Right ventricle myocardium inferior (tissue), 1 donor: Measurements from ENCODE around the gene SMURF1. TPM values are rescaled to one million over a fixed set of nuclear protein-coding genes. Genes with fewer than 3 reads are reported as not detected.

Experiments used
- ATAC-seq: fragments of 200-7000 bp; cut with Tn5 transposase; one replicate; pipeline ENCODE4 v1.9.1; 2020; ENCODE audit warnings: mild to moderate bottlenecking, moderate library complexity
- DNase-seq: peaks from one replicate; pipeline ENCODE4 v3.0.0; 2021; ENCODE audit errors: missing footprints
- intact Hi-C: fragments of 100-400 bp; cut with DNase I; formaldehyde crosslinking; loops from one replicate; pipeline ENCODE4 v1.11.0; 2022
- total RNA-seq: library from RNA; stranded (reverse); fragmentation: NEBNext Ultra II Directional; extraction: Animal tissue kit (Norgen Biotek cat#: 25700); gene quantifications from one replicate; pipeline ENCODE4 v1.2.1, GENCODE V29; 2021
- donor health status: DM: no; HTN: yes; CAD: no; lungs with severe emphysema.

Gene SMURF1
- total RNA-seq, 1 donor from 2014 or later, result 9.6 TPM

GRCh38 chr7:99004216-99004615, 139.7 kb downstream of the SMURF1 start:
- ATAC-seq (no peak), DNase-seq (no peak)
- intact Hi-C loops, result no loop called here

- ATAC-seq (no peak), DNase-seq (no peak)
- intact Hi-C loops, result no loop called here
Measured at GRCh38 chr7:99003419-99003818, 140.5 kb downstream of the SMURF1 start.

DNA sequence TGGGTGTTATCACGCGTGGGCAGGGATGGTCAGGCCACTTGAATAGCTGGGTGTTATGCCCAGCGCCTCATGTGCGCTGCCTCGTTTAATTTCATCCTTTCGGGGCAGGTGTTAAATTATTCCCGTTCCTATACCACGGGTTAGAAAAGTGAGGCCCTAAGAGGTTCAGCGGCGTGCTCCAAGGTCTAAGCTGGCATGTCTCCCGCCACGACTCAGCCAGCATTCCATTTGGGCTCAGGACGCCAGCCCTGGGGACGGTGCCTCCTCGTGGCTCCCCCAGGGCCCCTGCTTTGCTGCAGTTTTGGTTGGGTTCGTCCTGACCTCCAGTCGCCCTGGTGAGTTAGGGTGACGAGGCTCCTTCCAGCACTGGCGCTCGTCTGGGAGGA, 141.1 kb downstream of the SMURF1 start:
- DNase-seq (no peak), ATAC-seq (no peak)
- intact Hi-C loops, result no loop called here

- ATAC-seq (no peak), DNase-seq (no peak)
- intact Hi-C loops, result no loop called here
Measured at GRCh38 chr7:99002148-99002826, 141.6 kb downstream of the SMURF1 start.

- intact Hi-C loops, result no loop called here
- ATAC-seq (no peak), DNase-seq (no peak)
Measured at GRCh38 chr7:99001482-99002147, 142.3 kb downstream of the SMURF1 start.

GRCh38 chr7:99000904-99001465, 142.9 kb downstream of the SMURF1 start:
- intact Hi-C loops, result no loop called here
- ATAC-seq (no peak), DNase-seq (no peak)

DNA sequence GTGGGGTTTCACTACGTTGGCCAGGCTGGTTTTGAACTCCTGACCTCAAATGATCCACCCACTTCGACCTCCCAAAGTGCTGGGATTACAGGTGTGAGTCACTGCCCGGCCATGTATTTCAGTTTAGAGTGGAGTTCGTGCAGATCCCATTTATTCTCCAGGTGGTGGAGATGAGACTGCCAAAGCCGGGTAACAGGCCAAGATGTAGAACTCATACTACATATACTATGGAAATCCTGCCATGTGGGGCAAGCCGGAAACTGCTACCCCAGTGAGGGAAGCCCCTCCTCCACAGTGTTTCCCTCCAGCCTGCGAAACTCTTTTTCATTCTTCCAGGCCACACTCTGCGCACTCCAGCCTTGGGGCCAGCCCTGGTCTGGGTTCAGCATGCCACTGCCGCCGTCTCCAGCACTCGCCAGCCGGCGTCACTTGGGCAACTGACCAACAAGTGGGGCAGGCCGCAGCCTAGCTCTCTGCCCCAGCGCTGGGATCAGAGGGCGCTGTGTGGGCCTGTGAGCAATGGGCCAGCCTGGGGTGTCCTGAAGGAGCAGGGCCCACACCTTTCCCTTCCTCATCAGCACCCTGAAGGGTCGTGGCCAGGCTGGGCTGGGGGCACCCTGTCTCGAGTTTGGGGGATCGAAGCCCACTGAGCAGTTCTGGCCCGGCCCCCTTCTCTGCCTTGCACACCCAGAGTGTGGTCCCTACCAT, 143.6 kb downstream of the SMURF1 start:
- DNase-seq (no peak), ATAC-seq (no peak)
- intact Hi-C loops, result no loop called here

DNA sequence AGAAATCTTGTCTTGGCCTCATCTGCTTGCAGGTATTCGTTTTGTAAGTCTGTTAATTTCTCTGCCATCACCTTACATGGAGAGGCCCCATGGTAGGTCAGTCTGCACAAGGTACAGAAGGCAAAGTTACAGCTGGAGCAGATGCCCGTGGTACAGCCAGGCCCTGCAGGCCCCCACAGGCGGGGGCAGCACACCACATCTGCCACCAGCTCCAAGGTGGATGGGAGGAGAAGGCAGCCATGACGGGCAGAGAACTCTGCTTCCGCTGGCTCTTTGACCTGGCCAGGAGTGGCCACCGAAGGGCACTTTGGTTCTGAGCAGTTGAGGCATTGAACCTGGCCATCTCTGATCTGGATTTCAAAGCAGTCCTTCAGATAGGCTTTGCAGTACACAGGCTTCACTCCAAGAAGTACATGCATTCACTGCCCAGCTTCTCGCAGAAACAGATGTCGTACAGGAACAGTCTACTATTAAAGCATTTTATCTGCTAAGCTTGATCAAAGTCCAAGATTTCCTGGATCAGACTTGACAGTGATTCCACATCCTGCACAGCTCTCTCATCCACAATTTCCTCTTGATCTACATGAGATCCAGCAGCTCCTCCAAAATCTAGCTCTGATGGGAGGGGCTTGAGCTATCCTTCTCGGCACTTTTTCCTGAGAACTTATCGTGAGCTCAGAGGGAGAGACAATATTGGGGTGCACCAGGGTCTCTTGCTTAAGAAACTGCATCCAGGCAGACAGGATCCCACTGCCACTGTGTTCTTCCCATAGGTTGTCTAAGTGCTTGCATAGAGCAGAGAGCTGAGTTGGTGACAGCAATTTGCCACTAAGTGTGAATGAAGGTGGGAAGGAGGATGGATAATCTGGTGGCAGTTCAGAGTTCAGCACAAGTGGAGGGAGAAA, 144.8 kb downstream of the SMURF1 start:
- ATAC-seq, result no peak
- no peak for DNase-seq
- intact Hi-C loops, result no loop called here

- DNase-seq, result no peak
- intact Hi-C loops, result no loop called here
- no peak for ATAC-seq
Measured at GRCh38 chr7:98997846-98998245, 146.1 kb downstream of the SMURF1 start.

- no peak for DNase-seq
- intact Hi-C loops, result no loop called here
- ATAC-seq, result no peak
Measured at GRCh38 chr7:98996150-98996552, 147.8 kb downstream of the SMURF1 start.

DNA sequence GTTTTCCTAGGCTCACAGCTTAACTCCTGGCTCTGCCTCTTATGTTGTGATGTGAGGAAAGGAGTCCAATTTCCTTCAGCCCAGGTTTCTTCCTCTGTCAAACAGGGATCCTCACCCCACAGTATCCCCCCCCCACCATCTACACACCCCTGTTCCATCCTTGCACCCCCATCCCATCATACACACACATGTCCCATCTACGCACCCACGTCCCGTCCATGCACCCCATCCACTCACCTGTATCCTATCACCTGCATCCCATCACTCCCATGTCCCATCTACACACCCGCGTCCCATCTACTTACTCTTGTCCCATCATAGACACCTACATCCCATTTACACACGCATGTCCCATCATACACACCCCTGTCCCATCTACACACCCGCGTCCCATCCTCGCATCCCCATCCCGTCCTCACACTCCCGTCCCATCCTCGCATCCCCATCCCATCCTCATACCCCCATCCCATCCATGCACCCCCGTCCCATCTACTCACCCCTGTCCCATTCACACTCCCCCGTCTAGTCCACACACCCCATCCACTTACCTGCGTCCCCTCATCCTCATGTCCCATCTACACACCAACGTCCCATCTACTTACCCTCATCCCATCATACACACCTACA, 148.3 kb downstream of the SMURF1 start:
- DNase-seq, result no peak
- intact Hi-C loops, result no loop called here
- peak; percentile 9 for ATAC-seq

- no peak for DNase-seq
- intact Hi-C loops, result no loop called here
- ATAC-seq, result no peak
Measured at GRCh38 chr7:98995111-98995510, 148.8 kb downstream of the SMURF1 start.

DNA sequence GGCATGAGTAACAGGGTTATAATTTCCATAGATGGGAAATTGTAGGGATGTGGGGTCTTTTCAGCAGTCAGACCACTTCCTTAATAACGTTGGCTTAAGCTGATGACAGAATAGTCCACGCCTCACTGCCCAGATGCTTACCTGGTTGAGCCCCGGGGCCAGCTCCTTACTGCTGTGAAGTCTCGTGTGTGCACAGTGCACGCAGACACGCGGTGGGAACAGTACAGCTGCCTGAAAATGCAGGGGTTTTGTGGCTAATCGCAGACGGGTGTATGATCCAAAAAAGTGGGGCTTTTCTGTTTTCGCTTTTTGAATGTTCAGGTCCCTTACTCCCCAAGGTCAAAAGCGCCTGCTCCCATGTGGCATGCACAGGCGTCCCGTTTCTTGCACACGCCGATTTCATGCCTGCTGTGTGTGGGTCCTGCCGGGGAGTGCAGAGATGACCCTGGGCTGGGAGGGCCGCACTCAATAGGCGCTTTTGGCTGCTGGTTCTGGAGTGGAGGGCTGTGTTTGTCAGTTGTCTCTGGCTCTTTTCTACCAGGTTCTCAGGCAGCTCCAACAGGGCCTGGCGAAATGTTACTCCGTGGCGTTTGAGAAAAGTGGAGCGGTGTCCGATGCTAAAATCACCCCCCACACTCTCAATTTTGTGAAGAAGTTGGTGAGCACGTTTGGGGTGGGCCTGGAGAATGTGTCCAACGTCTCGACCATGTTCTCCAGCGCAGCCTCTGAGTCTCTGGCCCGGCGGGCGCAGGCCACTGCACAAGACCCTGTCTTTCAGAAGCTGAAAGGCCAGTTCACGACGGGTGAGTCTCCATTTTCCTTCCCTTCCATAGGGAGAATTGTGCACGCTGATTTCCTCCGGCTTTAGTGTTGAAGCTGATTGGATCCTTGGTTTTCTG, 149.6 kb downstream of the SMURF1 start:
- intact Hi-C loops, result no loop called here
- ATAC-seq, result no peak
- no peak for DNase-seq

GRCh38 chr7:98993024-98993897, 150.6 kb downstream of the SMURF1 start:
- intact Hi-C loops, result no loop called here
- DNase-seq (no peak), ATAC-seq (no peak)

DNA sequence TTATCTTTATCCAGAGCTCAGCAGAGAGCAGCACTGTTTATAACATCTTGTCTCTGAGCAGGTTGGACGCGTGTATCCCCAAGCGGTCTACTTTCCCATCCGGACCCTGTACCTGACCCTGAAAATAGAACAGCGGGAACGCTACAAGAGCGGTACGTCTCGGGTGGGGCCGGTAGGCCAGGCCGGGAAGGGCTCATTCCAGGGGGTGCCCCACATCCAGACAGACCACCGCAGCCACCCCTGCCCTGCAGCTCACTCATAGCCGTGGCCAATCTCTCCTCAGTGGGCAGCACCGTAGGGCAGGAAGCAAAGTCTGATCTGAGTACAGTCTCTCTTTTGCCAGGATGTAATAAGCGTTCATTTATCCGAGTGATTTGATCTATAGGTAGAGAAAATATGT, 151.8 kb downstream of the SMURF1 start:
- ATAC-seq, result no peak
- DNase-seq, result no peak
- intact Hi-C loops, result no loop called here

DNA sequence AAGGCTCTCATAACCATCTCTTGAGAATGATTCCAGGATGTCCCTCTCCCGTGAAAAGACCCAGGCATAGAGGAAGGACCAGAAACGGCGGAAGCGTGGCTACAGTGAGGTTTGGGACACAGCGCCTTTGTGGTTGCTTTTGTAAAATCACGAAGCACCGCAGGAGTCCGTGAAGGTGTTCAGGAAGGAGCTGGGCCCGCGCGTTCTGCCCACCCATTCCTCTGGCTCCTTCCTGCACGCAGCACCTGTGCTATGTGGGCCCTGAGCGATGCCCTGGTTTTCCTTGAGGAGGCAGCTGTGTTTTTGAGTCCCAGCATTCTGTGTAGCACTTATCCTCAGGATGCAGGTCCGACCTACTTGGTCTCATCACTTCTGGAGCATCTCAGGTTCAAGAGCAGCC, 152.8 kb downstream of the SMURF1 start:
- no peak for DNase-seq
- intact Hi-C loops, result no loop called here
- no peak for ATAC-seq

DNA sequence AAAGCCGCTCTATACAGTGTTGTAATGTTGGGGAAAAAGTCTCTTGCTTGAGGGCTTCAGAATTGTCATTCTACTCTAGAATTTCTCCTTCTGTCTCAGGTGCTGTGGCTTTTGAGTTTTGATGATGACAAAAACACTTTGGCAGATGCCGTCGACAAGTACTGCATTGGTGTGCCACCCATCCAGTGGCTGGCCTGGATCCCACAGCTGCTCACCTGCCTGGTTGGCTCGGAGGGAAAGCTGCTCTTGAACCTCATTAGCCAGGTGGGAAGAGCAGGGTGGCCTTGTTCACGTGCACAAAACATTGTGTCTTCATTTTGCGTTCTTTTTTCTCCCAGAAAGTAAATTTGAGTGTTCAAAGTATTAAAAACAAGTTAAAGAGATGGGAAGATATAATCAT, 153.6 kb downstream of the SMURF1 start:
- ATAC-seq (no peak), DNase-seq (no peak)
- intact Hi-C loops, result no loop called here
